ENCODE data around the gene SPATA9. TPM values are rescaled to one million over a fixed set of nuclear protein-coding genes. Genes with fewer than 3 reads are reported as not detected.

SPATA9 gene
- total and polyA plus RNA-seq, 9 of the 15 experiments (the other 6 are each of a cell fraction or from before 2014, with no cell fraction given) = 0.16 to 5.5 (median 0.39) TPM; not detected in 3

DNA sequence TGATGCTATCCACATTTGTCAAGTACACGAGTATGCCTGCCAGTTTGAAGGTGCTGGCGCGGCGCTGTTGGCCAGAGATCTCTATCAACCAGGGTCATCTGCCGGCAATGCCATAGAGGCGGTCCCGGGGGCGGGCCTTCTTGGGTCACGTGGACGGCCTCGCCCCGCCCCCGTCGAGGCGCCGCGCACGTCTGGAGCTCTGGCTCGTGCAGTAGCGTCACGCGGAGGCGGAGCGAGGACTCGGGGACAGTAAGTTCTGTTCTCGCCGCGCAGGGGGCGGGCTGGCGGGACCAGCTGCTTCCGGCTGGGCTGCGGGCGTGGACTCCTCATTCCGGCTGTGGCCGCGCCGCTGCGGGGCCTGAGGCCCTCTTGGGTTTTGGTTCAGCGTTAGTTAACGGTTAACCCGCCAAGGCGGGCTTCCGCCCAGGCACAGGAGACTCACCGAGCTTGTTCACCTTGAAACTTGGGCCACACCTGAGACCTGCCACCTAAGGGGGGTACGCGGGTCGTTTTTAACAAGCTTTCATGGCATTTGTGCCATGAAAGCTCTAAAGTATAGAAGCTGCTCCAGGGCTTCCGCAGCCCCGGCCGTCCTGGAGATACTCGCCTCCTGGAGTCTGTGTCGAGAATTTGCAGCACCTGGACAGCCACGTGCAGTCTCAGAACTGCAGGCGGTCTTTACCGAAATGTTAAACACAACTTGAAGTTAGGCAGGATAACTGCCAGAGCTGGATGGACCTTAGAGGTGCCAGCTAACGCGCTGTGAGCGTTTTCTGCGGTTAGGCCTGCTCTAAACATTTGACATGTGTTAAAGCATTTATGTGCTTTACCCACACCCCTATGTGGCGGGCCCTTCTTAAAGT lies 36.0 kb downstream of the SPATA9 start, which contains the start of gene RFESD (continued):
- 0 out of 2 replicates have a peak, but pooled peaks have one; percentile 53 for TF ChIP-seq CREB3L1 (IDR thresholded peaks at IDR 0.05; ENCODE audit: borderline replicate concordance, low read depth)
- peak in 1 of 3 experiments; percentile 27; a peak in 2 of 6 replicates for TF ChIP-seq CTCF (IDR thresholded peaks at IDR 0.05 in 2 of 3, conservative IDR thresholded peaks at IDR 0.05 in 1 of 3; ENCODE audit: insufficient read depth in 2 of 3, low read depth in 1 of 3, low read length in 3 of 3)
- TF ChIP-seq TEAD1 (CRISPR knock-in tag; IDR thresholded peaks at IDR 0.05) = peak in 1 of 2 experiments; percentile 91; a peak in 2 of 4 replicates
- TF ChIP-seq HOXB6 (CRISPR knock-in tag; IDR thresholded peaks at IDR 0.05; ENCODE audit: borderline replicate concordance) = no peak
- no peak for TF ChIP-seq U2AF1 (optimal IDR thresholded peaks at IDR 0.05; ENCODE audit: low read depth, low read length)
- TF ChIP-seq NFRKB (IDR thresholded peaks at IDR 0.05; ENCODE audit: low read depth) = peak; percentile 64; the same call in 1 of the 2 replicates
- TF ChIP-seq, protein P1, sequence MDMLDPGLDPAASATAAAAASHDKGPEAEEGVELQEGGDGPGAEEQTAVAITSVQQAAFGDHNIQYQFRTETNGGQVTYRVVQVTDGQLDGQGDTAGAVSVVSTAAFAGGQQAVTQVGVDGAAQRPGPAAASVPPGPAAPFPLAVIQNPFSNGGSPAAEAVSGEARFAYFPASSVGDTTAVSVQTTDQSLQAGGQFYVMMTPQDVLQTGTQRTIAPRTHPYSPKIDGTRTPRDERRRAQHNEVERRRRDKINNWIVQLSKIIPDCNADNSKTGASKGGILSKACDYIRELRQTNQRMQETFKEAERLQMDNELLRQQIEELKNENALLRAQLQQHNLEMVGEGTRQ (CRISPR knock-in tag; IDR thresholded peaks at IDR 0.05) = peak; percentile 98
- no peak for TF ChIP-seq CCAR2 (IDR thresholded peaks at IDR 0.05; ENCODE audit: low read depth, low read length)
- TF ChIP-seq, protein P2, sequence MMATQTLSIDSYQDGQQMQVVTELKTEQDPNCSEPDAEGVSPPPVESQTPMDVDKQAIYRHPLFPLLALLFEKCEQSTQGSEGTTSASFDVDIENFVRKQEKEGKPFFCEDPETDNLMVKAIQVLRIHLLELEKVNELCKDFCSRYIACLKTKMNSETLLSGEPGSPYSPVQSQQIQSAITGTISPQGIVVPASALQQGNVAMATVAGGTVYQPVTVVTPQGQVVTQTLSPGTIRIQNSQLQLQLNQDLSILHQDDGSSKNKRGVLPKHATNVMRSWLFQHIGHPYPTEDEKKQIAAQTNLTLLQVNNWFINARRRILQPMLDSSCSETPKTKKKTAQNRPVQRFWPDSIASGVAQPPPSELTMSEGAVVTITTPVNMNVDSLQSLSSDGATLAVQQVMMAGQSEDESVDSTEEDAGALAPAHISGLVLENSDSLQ (IDR thresholded peaks at IDR 0.05) = peak; percentile 83
- TF ChIP-seq CHD1 (IDR thresholded peaks at IDR 0.05; ENCODE audit: low read length) = no peak
- no peak for TF ChIP-seq ZNF41 (CRISPR knock-in tag; conservative IDR thresholded peaks at IDR 0.05)
- no peak for TF ChIP-seq TSC22D4 (tag; IDR thresholded peaks at IDR 0.05)
- TF ChIP-seq CHD2 (IDR thresholded peaks at IDR 0.05; ENCODE audit: low read depth, low read length) = peak; percentile 68
- no peak for TF ChIP-seq ZNF274 (IDR thresholded peaks at IDR 0.05; ENCODE audit: borderline replicate concordance, low read depth, low read length)
- TF ChIP-seq ZNF561 (CRISPR knock-in tag; conservative IDR thresholded peaks at IDR 0.05) = no peak
- no peak for TF ChIP-seq ZHX1 (conservative IDR thresholded peaks at IDR 0.05; ENCODE audit: low read length)
- peak; percentile 70; the same call in 1 of the 2 replicates for TF ChIP-seq PML (IDR thresholded peaks at IDR 0.05; ENCODE audit: low read length)
- 0 out of 2 replicates have a peak, but pooled peaks have one; percentile 4 for TF ChIP-seq TEAD4 (IDR thresholded peaks at IDR 0.05; ENCODE audit: low read length)
- TF ChIP-seq TEAD4 (CRISPR knock-in tag; IDR thresholded peaks at IDR 0.05; ENCODE audit: borderline replicate concordance) = no peak
